GM21515 (cell line): ENCODE results near the gene CIAPIN1.
"Not testable (repeated sequence)": the region's sequence is repeated elsewhere in the genome, so short reads cannot be mapped to it uniquely, and the experiment has no call there.

Experiments used
- ATAC-seq: cut with Tn5 transposase; IDR thresholded peaks from one replicate; pipeline ENCODE4 v1.9.1; 2021; ENCODE audit not compliant: unreplicated experiment

CIAPIN1 gene

DNA sequence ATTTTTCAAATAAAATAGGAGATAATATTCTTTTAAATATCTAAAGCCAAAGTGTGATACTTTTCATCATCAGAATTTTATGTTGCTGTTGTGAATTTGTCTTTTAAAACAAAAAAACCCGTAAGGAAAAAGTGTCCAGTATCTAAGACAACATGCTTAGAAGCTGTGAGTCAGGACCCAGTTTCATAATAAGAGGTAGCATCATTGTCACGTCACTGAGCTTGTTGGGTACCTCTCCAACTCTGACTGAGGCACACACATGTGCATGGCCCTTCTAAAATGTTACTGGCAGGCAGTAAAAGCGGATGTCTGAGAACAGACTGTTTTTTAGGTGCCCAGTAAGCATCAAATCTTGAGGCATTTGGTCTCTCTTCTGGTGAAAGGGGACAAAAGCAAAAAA, 2.5 kb downstream of the CIAPIN1 start:
- no peak for ATAC-seq

DNA sequence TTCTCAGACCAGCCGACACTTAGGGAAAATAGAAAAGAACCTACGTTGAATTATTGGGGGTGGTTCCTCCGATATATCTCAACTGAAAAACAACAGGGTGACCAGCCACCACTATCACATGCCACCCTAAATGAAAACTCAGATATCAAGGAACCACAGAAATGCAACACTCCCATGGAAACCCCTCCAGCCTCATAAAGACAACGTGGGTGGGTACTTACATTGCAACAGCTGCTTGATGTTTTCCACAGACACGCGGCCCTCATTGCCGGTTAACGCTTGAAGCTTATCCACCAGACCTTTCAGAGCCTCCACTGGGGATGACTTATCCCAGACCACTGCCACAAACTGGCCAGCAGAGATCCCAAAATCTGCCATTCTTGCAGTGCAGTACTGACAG, 6.6 kb downstream of the CIAPIN1 start:
- not testable (repeated sequence) for ATAC-seq

DNA sequence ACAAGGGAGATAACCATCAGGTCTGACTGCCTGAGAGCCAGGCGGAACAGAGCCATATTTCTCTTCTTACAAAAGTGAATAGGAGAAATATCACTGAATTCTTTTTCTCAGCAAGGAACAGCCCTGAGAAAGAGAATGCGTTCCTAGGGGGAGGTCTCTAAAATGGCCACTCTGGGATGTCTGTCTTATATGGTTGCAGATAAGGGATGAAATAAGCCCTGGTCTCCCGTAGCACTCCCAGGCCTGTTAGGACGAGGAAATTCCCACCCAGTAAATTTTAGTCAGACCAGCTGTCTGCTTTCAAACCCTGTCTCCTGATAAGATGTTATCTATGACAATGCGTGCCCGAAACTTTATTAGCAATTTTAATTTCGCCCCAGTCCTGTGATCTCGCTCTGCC, 7.2 kb downstream of the CIAPIN1 start:
- not testable (repeated sequence) for ATAC-seq

DNA sequence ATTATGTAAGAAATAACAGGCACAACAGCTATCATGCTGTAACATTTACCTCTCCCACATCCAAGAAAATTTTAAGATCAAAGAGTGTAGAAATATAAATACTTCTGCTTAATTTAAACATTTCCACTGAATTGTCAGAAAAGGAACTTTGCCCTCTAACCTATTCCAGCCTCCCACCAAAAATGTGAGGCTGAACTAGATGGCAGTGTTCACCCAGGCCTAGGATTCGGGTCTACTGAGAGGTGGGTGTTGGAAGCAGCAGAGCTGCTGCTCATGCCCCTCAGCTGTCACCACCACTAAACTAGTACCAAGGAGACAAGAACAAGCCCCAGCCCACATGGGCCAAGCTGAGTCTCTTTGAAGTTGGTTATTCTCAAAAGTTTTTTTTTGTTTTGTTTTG, 11.3 kb downstream of the CIAPIN1 start:
- ATAC-seq, result no peak

DNA sequence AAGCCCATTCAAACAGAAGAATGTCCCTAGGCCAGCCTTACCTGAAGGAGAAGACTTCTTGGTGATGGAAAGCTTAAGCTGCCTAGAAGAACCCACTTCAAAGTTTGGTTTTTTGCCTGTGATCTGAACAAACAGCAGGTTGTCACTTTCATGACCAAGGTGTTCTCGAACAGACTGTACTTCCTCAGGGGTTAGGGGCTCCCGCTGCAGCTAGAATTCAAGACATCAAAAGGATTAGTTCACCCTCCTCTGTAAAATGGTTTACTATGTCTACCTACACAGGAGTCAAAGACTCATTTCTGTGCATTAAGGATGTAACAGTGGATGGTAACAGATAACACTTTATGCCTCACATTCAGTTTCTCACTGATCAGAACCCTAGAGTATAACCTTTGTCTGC, 13.2 kb downstream of the CIAPIN1 start:
- ATAC-seq, result no peak

DNA sequence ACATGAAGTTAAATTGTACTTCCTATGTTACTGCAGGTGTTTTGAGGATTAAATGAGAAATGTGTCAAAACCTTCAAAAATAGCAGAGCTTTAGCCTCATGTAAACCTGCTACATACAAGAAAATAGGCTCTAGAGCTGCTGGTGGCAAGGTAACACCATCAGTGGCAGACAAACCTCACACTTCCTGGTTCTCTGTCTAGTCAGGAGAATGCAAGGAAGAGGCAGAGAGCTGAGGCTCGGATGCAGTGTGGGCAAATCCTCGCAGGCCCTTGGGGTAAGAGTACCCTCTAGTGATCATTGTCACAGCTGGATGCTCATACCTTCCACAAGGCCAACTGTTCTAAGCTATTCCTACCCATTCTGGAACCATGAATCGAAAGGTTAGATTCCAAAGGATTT, 14.2 kb downstream of the CIAPIN1 start:
- no peak for ATAC-seq

DNA sequence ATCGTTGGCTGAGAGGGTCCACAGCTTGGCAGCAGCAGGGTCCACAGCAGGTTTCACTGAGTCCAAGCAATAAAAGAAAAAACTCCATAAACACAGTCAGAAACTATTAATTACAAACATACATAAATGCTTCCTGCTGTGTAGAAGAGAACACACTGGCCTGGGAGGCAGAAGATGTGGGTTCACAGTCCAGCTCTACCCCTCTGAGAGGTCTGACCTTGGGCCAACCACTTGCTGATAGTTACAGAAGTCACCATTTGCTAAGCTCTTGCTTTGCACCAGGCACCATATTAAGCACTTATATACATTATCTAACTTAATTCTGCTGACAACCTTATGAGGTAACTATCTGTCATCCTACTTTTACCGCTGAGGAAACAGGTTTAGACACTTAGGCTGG, 14.7 kb downstream of the CIAPIN1 start:
- ATAC-seq, result no peak

DNA sequence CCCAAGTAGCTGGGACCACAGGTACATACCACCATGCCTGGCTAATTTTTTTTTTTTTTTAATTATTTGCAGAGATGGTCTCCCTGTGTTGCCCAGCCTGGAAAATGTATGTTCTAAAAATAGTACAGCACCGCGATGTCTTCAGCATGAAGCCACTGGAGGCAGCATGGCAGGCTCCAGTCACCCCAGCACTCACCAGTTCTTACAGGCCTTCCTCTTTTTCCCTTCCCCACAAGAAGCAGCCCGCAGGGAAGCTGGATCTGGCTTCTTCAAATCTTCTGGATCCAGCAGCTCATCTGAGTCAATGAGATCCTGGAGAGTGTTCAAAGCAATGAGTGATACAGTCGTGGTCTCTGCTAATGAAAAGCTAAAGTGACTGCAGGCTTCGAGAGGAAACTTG, 16.2 kb downstream of the CIAPIN1 start:
- no peak for ATAC-seq

DNA sequence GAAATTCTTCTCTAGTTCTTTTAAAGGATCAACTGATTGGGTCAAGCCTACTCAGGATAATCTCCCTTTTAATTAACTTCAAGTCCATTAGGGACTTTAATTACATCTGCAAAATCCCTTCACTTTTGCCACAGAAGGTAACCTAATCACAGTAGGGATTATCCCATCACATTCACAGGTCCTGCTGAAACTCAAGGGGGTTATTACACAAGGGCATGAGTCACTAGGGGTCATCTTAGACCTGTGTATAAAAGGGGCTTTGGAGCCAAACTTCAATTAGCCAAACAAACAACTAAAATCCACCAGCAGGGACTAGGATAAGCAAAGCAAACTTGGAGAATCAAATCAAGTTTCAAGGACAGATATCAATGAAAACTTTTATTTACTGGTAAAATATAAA, 19.4 kb downstream of the CIAPIN1 start:
- ATAC-seq, result no peak

DNA sequence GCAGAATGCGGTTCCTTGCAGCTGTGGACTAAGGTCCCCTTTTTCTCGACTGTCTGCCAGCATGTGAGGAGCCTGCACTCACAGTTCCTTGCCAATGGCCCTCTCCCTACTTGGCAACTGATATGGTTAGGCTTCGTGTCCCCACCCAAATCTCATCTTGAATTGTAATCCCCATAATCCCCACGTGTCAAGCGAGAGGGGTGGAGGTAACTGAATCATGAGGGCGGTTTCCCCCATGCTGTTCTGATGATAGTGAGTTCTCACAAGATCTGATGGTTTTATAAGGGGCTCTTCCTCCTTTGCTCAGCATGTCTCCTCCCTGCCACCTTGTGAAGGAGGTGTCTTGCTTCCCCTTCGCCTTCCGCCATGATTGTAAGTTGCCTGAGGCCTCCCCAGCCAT, 19.9 kb downstream of the CIAPIN1 start:
- no peak for ATAC-seq

DNA sequence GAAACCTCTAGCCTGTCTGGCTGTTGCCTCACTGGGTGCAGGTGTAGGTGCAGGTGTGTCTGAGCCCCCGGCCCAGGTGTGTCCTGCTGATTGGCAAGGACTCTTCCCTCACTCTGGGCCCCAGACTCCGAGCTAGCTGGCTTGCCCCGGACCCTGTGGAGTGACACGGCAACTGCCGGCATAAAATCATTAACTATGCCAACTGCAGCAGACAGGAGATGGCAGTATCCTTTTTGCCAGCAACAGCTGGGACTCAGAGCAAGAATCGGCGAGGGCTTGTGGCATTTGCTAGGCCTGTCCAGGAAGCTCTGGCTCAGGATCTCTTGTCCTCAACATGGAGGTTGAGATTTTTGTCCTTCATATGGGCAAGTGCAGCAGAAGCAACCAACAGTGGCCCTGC, 20.8 kb downstream of the CIAPIN1 start:
- no peak for ATAC-seq

DNA sequence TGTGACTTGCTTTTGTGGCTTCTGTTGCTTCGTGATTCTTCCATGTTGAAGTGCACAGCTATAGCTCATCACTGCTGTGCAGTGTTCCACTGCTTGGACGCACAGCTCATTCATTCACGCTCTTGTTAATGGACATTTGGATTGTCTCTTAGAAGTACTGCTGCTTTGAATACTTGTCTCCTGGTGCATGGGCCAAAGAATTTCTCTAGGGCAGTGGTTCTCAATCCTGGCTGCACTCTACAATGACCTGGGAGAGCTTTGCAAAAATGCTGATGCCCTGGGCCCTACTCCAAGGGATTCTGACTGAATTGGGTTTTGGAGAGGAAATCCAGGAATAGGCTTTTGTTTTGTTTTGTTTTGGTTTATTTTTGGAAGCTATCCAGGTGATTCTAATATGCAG, 22.6 kb downstream of the CIAPIN1 start:
- no peak for ATAC-seq

DNA sequence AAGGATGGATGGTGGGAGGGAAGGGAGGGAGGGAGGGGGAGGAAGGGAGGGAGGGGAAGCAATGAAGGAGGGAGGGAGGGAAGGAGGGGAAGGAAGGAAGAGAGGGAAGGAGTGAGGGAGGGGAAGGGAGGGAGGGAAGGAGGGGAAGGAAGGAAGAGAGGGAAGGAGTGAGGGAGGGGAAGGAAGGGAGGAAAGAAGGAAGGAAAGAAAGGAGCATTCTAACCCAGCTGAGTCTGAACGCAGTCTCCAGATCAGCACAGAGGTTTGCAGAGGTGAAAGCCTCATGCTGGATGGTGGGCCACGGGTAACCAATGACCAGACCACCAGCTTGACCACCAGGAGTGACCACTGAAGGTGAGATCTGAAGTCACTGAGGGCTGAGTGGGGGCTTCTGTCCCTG, 24.0 kb downstream of the CIAPIN1 start:
- no peak for ATAC-seq

DNA sequence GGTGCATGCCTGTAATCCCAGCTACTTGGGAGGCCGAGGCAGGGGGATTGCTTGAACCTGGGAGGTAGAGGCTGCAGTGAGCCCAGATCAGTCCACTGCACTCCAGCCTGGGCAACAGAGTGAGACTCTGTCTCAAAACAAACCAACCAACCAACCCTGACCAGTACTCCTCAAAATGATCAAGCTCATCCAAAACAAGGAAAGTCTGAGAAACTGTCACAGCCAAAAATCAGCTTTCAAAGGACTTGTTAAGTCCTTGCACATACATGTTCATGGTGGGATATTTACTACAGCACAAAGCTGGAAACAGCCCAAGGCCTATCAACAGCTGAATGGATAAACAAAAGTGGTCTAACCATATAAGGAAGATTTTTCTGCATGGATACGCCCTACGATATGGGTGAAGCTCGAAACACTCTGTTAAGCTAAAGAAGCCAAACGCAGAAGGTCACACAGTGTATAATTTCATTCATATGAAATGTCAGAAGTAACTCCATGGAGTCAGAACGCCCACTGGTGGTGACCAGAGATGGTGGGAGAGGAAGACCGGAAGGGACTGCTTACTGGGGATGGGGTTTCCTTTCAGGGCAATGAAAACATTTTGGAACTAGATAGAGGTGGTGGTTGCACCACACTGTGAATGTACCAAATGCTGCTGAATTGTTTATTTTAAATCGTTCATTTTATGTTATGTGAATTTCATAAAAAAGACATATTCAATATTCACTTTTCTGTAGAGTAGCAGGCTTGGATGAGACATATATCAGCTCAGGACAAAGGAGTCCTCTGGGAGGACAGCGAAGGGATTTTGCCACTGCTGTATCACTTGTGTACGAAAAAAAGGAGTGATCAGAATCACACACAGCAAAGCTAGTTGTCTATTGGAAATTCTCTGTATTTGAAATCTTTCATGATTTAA, 24.9 kb downstream of the CIAPIN1 start:
- ATAC-seq, result no peak

DNA sequence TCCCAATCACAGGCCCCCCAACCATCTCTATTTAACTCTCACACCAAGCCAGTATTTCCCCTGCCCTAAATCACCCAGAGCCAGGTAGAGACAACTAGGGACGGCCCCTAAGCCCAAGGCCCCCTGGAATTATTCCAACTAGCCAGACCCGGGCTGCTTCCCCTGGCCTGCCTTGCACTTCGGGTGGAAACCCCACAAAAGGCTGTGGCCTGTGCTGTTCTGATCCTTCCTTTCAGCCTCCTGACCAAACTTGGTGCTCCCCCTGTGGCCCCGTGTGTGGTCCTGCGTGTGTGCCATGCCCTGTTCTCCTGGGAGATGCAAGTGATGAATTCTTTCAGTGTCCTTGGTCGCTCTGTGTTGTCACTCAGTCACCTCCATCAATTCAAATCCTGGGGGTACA, 27.7 kb downstream of the CIAPIN1 start:
- no peak for ATAC-seq

DNA sequence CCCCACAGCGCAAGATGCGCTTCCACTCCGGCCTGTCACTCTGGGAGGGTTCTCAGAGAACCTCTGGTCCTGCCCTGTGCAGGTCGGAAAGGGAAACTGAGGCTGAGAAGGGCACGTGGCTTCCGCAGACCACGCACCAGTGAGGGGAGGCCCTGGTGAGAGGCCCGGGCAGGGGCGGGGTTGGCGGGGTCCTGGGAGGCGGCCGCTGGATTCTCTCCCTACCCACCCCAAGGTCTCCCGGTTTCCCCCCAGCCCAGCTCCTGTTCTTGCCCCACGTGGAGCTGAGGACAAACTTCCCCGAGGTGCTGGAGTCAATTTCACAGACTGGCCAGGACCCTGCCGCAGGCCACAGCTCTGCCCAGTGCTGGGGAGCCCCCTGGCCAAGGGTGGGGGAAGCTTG, 31.1 kb downstream of the CIAPIN1 start:
- ATAC-seq, result no peak

DNA sequence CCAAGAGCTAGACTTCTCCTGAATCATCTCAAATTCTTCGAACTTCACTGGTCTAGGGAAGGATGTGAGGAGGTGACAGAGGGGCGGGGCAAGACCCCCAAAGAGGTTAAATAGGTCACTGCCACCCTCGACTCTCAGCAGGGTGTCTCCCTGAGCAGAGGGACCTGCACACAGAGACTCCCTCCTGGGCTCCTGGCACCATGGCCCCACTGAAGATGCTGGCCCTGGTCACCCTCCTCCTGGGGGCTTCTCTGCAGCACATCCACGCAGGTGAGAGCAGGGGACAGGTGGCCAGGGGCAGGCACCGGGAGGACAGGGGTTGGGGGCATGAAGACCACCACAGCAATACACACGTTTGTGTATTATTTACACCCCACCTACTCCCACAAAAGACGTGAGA, 33.5 kb downstream of the CIAPIN1 start:
- ATAC-seq, result no peak

DNA sequence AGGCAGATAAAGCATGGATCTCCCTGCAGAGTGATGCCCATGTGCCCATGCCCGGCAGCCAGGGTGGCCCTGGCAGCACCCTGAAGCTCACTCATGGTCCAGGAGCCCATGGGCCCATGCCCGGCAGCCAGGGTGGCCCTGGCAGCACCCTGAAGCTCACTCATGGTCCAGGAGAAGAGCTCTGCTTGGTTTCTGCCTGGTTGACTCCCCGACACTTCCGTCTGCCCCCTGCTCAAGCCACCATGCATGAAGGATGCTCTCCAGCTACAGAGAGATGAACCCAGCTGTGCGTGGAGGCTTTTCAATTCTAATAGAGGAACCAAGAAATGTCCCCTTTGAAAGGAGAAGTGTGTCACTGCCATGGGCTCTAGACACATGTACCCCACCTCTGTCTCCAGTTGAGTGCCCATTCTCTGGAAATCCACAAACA, 33.9 kb downstream of the CIAPIN1 start:
- ATAC-seq, result peak; percentile 67

DNA sequence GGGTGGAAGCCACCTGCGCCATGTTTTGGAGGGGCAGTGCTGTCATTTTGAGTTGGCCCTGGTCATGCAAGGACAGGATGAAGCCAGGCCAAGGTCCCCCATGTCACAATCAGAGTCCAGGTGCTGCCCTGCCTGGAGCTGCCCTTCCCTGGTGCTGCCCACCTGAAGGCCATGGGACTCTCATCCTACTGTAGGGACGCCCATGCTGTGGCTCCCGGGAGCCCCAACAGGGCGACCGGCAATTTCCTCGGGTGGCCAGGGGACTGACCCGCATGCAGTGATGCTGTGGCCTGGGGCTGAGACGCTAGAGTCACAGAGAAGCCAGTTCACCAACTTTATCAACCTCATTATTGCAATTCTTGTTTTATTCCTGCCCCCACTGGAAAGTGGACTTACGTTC, 34.6 kb downstream of the CIAPIN1 start:
- no peak for ATAC-seq

DNA sequence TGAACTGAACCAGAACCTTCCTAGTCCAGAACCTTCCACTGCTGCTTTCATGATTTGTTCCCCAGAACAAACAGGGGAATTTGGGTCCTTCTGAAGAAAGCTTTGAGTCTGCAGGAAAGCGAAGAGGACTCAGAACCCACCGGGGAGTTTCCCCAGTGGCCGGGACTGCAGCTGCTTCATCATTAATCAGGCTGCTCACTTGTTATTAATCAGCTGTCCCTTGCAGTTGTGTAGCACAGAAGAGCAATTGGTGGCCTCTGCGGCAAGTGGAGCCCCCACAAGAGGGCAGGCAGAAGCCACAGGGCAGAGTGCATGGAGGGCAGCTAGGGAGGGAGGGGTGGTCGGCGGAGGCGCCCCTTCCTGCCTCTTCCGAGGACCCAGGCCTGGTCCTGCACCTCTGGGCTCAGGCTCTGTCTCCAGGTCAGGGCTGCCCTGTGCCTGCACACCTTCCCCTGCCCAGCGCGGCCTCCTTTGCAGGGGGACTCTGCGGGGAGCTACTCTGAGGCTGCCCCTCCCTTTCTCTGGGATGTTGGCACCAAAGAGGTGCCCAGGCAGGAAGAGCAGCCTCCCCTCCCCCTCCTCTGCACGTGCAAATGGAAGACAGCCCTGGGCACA, 35.7 kb downstream of the CIAPIN1 start:
- ATAC-seq, result no peak

DNA sequence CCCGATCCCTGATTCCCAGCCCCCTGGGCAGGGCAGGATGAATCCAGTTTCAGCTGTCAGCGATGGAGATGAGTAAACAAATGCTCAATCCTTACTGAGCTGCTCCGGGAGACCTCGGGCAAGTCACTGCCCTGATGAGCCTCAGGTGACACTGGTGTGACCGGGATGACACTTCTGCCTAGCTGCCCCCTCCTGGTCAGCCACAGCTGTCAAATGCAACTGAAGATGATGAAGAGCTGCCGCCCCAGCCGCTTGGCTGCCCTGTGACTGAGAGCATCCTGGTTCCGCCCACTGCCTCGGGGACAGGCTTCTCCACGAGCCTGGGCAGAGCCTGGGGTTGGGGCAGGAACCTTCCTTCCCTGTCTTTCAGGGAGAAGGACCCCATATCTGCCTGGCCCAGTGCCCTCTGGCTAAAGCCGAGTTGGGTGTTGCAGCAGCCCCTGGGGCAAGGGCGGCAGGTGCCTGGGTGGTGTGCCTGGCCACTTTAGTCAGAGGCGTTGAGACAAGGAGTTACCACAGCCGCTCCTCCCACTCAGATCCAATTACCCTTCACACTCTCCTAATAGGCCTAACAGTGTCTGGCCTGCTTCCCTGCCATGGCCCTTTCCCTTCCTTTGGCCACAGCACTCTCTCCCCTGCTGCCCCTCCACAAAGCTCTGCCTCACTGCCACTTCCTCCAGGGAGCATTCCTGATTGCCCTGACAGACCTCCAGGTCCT, 37.2 kb downstream of the CIAPIN1 start:
- no peak for ATAC-seq

DNA sequence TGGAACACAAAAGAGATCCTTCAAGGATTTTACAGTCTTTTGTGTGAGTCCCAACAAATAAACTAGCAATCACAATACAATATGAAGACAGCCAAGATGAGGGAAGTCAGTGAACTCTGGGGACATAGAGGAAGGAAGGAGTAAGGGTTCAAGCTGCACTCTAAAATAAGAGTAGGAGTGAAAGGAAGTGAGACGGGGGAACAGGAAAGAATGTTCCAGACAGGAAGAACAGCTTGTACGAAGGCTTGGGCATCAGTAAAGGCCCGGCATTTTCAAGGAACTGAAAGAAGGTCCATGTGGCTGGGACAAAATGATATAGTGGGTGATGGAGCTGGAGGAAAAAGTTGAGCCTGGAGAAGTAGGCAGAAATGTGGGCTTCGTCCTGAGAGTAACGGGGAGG, 38.1 kb downstream of the CIAPIN1 start:
- no peak for ATAC-seq
